ENCODE results near the gene JMJD1C.

Gene JMJD1C

GRCh38 chr10:63434866-63435854, 30.6 kb downstream of the JMJD1C start:
- TF ChIP-seq GATA3 (IDR thresholded peaks at IDR 0.05; ENCODE audit: low read depth, low read length): no peak
- no peak for TF ChIP-seq GATA2 (IDR thresholded peaks at IDR 0.05; ENCODE audit: low read depth, low read length)

- TF ChIP-seq GATA2 (IDR thresholded peaks at IDR 0.05; ENCODE audit: low read depth, low read length) (no peak), GATA3 (IDR thresholded peaks at IDR 0.05; ENCODE audit: low read depth, low read length) (no peak)
These were observed 33.6 kb downstream of the JMJD1C start for GRCh38 chr10:63431962-63432797.

- TF ChIP-seq GATA2 (IDR thresholded peaks at IDR 0.05; ENCODE audit: low read depth, low read length): no peak
- TF ChIP-seq GATA3 (IDR thresholded peaks at IDR 0.05; ENCODE audit: low read depth, low read length): no peak
These were observed 34.8 kb downstream of the JMJD1C start for GRCh38 chr10:63430999-63431356.

- TF ChIP-seq GATA2 (IDR thresholded peaks at IDR 0.05; ENCODE audit: low read depth, low read length): no peak
These were observed 35.4 kb downstream of the JMJD1C start for GRCh38 chr10:63430091-63430998.

GRCh38 chr10:63429281-63429680, 36.5 kb downstream of the JMJD1C start:
- no peak for TF ChIP-seq GATA2 (IDR thresholded peaks at IDR 0.05; ENCODE audit: low read depth, low read length)
- no peak for TF ChIP-seq GATA3 (IDR thresholded peaks at IDR 0.05; ENCODE audit: low read depth, low read length)

GRCh38 chr10:63427013-63427412, 38.8 kb downstream of the JMJD1C start:
- no peak for TF ChIP-seq GATA3 (IDR thresholded peaks at IDR 0.05; ENCODE audit: low read depth, low read length)
- TF ChIP-seq GATA2 (IDR thresholded peaks at IDR 0.05; ENCODE audit: low read depth, low read length): no peak

- TF ChIP-seq GATA2 (IDR thresholded peaks at IDR 0.05; ENCODE audit: low read depth, low read length) (no peak), GATA3 (IDR thresholded peaks at IDR 0.05; ENCODE audit: low read depth, low read length) (no peak)
These were observed 40.3 kb downstream of the JMJD1C start for GRCh38 chr10:63425512-63425911.

- TF ChIP-seq GATA3 (IDR thresholded peaks at IDR 0.05; ENCODE audit: low read depth, low read length) (no peak), GATA2 (IDR thresholded peaks at IDR 0.05; ENCODE audit: low read depth, low read length) (no peak)
These were observed 41.2 kb downstream of the JMJD1C start for GRCh38 chr10:63424576-63424975.

- TF ChIP-seq GATA3 (IDR thresholded peaks at IDR 0.05; ENCODE audit: low read depth, low read length) (no peak), GATA2 (IDR thresholded peaks at IDR 0.05; ENCODE audit: low read depth, low read length) (no peak)
These were observed 42.3 kb downstream of the JMJD1C start for GRCh38 chr10:63423494-63423893.

- no peak for TF ChIP-seq GATA3 (IDR thresholded peaks at IDR 0.05; ENCODE audit: low read depth, low read length)
- TF ChIP-seq GATA2 (IDR thresholded peaks at IDR 0.05; ENCODE audit: low read depth, low read length): no peak
These were observed 44.2 kb downstream of the JMJD1C start for GRCh38 chr10:63421591-63421990.

GRCh38 chr10:63416376-63416775, 49.4 kb downstream of the JMJD1C start:
- TF ChIP-seq GATA2 (IDR thresholded peaks at IDR 0.05; ENCODE audit: low read depth, low read length) (no peak), GATA3 (IDR thresholded peaks at IDR 0.05; ENCODE audit: low read depth, low read length) (no peak)

- no peak for TF ChIP-seq GATA2 (IDR thresholded peaks at IDR 0.05; ENCODE audit: low read depth, low read length)
- TF ChIP-seq GATA3 (IDR thresholded peaks at IDR 0.05; ENCODE audit: low read depth, low read length): no peak
These were observed 50.0 kb downstream of the JMJD1C start for GRCh38 chr10:63415640-63416244.

All from SH-SY5Y (cell line).